CD4-positive, alpha-beta T cell treated with Interleukin-17A for 4 hours (primary cell): ENCODE results near the gene KLK12.

ENCODE experiments used
- DNase-seq: peaks from one replicate; pipeline ENCODE4 v3.0.0-alpha.2; 2020; ENCODE audit warnings: mixed read lengths

Gene KLK12

DNA sequence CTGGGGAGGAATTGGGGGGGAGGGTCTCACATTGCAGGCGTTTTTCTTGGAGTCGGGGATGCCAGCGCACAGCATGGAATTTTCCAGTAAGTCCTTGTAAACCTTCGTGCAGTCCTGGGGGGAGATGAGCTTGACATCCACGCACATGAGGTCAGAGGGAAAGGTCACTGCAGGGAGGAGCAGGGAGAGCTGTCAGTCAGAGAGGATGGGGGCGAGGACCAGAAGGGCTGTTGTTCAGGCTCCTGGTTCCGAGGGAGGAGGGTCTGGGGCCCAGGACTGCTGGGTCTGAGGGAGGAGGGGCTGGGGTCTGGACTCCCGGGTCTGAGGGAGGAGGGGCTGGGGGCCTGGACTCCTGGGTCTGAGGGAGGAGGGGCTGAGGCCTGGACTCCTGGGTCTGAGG, 55.0 kb downstream of the KLK12 start:
- no peak for DNase-seq
